ENCODE results near the gene SLC4A5. TPM values are rescaled to one million over a fixed set of nuclear protein-coding genes. Genes with fewer than 3 reads are reported as not detected.

The SLC4A5 gene
- total RNA-seq, 1 donor from 2014 or later = 4.1 TPM

GRCh38 chr2:74242354-74243071 is 100.7 kb downstream of the SLC4A5 start:
- Mint-ChIP-seq H3K9me3 (ENCODE audit: low read depth) (no peaks in the 10 kb centered on the region), H3K4me1 (ENCODE audit: low read depth) (no peaks in the 10 kb centered on the region), H3K36me3 (ENCODE audit: insufficient read depth) (no peaks in the 10 kb centered on the region), H3K27me3 (no peaks in the 10 kb centered on the region), H3K27ac (no peak overlapping the region), H3K4me3 (ENCODE audit: low read depth) (no peak overlapping the region)
- TF ChIP-seq CTCF (IDR thresholded peaks at IDR 0.05; ENCODE audit: unreplicated experiment) = no peak
- no peak for DNase-seq (ENCODE audit: low spot score, unreplicated experiment)

GRCh38 chr2:74239346-74239745 is 103.9 kb downstream of the SLC4A5 start:
- Mint-ChIP-seq H3K9me3 (ENCODE audit: low read depth) (no peaks in the 10 kb centered on the region), H3K4me1 (ENCODE audit: low read depth) (peaks cover 2% of the 10 kb centered on the region), H3K27me3 (no peaks in the 10 kb centered on the region), H3K4me3 (ENCODE audit: low read depth) (no peak overlapping the region), H3K27ac (no peak overlapping the region), H3K36me3 (ENCODE audit: insufficient read depth) (no peaks in the 10 kb centered on the region)
- no peak for DNase-seq (ENCODE audit: low spot score, unreplicated experiment)
- no peak for TF ChIP-seq CTCF (IDR thresholded peaks at IDR 0.05; ENCODE audit: unreplicated experiment)

- no peak for TF ChIP-seq CTCF (IDR thresholded peaks at IDR 0.05; ENCODE audit: unreplicated experiment)
- Mint-ChIP-seq H3K36me3 (ENCODE audit: insufficient read depth) (no peaks in the 10 kb centered on the region), H3K27ac (no peak overlapping the region), H3K9me3 (ENCODE audit: low read depth) (no peaks in the 10 kb centered on the region), H3K4me3 (ENCODE audit: low read depth) (no peak overlapping the region), H3K4me1 (ENCODE audit: low read depth) (peaks cover 3% of the 10 kb centered on the region), H3K27me3 (no peaks in the 10 kb centered on the region)
- DNase-seq (ENCODE audit: low spot score, unreplicated experiment) = no peak
Observed at GRCh38 chr2:74238879-74239278, 104.3 kb downstream of the SLC4A5 start.

- Mint-ChIP-seq H3K4me1 (ENCODE audit: low read depth) (peaks cover 4% of the 10 kb centered on the region), H3K27ac (no peak overlapping the region)
Observed at GRCh38 chr2:74235041-74235440, 108.2 kb downstream of the SLC4A5 start.

GRCh38 chr2:74233648-74234047 is 109.6 kb downstream of the SLC4A5 start:
- no peak for DNase-seq (ENCODE audit: low spot score, unreplicated experiment)
- no peaks in the 10 kb centered on the region for H3K36me3 Mint-ChIP-seq (ENCODE audit: insufficient read depth)
- TF ChIP-seq CTCF (IDR thresholded peaks at IDR 0.05; ENCODE audit: unreplicated experiment) = no peak
- no peaks in the 10 kb centered on the region for H3K27me3 Mint-ChIP-seq
- peaks cover 4% of the 10 kb centered on the region for H3K4me1 Mint-ChIP-seq (ENCODE audit: low read depth)
- H3K4me3 Mint-ChIP-seq (ENCODE audit: low read depth) = no peak overlapping the region
- H3K9me3 Mint-ChIP-seq (ENCODE audit: low read depth) = no peaks in the 10 kb centered on the region
- H3K27ac Mint-ChIP-seq = no peak overlapping the region

More at GRCh38 chr2:74235041-74235440, 108.2 kb downstream of the SLC4A5 start:
- H3K9me3 Mint-ChIP-seq (ENCODE audit: low read depth) = no peaks in the 10 kb centered on the region
- DNase-seq (ENCODE audit: low spot score, unreplicated experiment) = no peak
- no peak for TF ChIP-seq CTCF (IDR thresholded peaks at IDR 0.05; ENCODE audit: unreplicated experiment)
- no peak overlapping the region for H3K4me3 Mint-ChIP-seq (ENCODE audit: low read depth)
- H3K36me3 Mint-ChIP-seq (ENCODE audit: insufficient read depth) = no peaks in the 10 kb centered on the region
- no peaks in the 10 kb centered on the region for H3K27me3 Mint-ChIP-seq
